COR-L47 (cell line): Measurements from ENCODE around the gene HKDC1.
A peak's percentile ranks its signal among the peaks of the same experiment; 100 is the strongest.

Experiments
- DNase-seq: peaks from one replicate; lab custom pipeline; 2025; lab: John Stamatoyannopoulos, UW

The HKDC1 gene

GRCh38 chr10:69215405-69216171 lies 4.5 kb upstream of the HKDC1 start:
- DNase-seq: no peak

- DNase-seq: no peak
Measured at GRCh38 chr10:69216577-69217118, 3.5 kb upstream of the HKDC1 start.

GRCh38 chr10:69217119-69217754 lies 2.9 kb upstream of the HKDC1 start:
- DNase-seq: no peak

DNA sequence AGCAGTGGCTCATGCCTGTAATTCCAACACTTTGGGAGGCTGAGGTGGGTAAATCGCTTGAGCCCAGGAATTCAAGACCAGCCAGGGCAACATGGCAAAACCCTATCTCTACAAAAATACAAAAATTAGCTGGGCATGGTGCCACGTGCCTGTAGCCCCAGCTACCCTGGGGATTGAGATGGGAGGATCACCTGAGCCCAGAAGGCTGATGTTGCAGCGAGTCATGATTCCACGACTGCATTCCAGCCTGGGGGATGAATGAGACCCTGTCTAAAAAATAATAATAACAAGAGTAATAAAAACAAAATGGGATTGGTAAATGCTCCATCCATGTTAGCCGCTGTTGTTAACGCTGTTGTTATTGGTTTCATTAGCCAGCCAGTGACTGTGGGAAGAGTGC lies 1.3 kb upstream of the HKDC1 start:
- DNase-seq: no peak

DNA sequence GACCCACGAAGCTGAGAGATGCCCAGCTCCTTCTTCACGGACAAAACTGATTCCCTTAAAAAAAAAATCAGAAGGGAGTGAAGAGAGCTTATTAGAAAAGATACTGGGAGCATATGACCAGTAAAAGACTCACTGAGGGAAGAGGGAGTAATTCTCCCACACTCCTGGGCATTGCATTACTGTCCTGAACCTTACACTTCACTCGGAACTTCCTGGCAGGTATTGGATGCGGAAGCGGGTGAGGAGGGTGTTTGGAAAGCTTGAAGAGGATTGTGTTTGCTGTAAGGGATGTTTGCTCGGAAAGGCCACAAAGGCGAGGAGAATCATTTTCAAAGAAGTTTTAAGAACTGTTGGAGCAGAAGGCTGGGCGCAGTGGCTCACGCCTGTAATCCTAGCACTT lies 375 bp downstream of the HKDC1 start:
- no peak for DNase-seq

DNA sequence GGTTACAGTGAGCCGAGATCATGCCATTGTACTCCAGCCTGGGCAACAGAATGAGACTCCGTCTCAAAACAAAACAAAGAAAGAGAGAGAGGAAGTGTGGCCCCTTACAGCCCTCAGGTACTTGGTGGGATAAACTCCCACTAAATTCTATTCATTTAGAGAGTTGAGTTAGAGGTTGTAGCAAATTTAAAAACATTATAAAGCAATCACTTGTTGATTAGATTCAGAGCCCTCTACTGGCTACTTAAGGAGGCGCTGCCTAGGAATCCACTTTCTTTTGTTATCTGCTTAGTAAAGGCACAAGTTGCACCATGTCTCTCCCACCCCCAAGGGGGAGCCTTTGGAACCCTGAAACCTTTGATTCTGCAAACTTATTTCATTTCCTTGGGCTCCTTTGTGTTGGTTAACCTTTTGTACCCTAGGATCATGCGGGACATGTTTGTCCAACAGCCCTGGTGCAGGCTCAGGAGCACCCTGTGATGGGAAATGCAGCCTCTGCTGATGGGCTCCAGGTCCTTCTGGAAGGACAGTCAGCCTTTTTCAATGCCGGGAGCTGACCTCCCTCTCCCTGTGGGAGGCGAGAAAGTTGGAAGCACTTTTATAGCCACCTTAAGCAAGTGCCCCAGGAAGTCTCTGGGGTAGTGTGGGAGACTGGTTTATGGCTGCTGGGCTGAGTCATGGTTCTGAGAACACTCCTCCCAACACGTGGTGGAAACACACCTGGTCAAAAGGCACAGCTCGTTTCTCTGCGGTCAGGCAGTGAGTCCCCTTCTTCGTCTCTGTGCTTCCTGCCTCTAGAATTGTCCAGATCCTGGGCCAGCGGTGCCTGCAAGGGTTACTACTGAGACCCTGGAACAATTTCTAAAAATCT lies 2.3 kb downstream of the HKDC1 start:
- DNase-seq: no peak

- no peak for DNase-seq
Measured at GRCh38 chr10:69223028-69223342, 2.9 kb downstream of the HKDC1 start.

DNA sequence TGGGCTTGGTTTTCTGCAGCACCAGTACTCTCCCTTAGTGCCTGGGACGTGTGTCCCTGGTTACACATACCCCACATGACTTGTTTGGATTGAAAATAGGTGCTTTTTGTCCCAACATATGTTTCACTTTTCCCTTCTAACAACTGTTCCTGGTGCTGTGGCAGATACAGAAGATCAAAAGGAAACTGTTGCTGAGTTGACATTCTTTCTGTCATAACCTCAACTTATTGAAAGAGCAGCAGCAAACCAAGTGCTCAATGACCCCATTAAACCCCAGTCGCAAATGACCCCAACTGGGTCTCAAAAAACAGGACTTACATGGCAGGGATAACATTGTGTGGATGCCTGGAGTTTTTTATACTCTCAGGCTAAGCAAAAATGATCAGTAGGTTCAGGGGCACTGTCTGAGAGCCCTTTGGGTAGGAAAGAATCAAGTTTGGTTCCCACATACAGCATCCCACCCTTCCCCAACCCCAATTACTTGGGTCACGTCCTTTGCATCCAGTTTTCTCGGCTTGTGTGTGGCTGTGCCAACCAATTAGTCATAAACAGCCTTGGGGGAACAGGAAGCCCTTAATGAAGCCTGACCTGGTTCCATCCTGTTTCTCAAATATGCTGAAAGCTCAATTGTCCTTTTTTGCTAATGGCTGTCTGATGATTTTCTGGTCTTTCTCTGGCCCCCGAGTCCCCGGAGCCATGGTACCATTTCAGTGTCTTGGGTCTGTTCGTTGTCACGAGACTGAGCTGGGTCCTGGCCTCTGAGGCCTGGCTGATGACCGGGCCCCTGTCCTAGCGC lies 4.9 kb downstream of the HKDC1 start:
- DNase-seq: no peak

GRCh38 chr10:69225681-69226080 lies 5.5 kb downstream of the HKDC1 start:
- DNase-seq: no peak

GRCh38 chr10:69226919-69227450 lies 6.9 kb downstream of the HKDC1 start:
- no peak for DNase-seq

- no peak for DNase-seq
Measured at GRCh38 chr10:69228151-69228550, 8.0 kb downstream of the HKDC1 start.

DNA sequence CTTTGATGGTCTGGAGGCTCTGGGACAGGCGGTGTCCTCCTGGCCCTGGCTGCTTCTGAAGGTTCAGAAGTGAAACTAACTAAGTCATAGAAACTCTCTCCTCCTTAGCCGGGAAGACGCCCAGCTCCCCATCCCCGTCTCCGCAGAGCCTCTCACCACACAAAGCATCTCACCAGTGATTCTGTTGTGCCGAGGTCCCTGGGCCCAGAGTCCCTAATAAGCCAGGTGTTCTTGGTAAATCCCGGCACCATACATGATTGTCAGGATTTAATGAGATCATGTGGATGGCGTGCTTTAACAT lies 9.4 kb downstream of the HKDC1 start:
- no peak for DNase-seq

GRCh38 chr10:69230128-69230527 lies 10.0 kb downstream of the HKDC1 start:
- no peak for DNase-seq

DNA sequence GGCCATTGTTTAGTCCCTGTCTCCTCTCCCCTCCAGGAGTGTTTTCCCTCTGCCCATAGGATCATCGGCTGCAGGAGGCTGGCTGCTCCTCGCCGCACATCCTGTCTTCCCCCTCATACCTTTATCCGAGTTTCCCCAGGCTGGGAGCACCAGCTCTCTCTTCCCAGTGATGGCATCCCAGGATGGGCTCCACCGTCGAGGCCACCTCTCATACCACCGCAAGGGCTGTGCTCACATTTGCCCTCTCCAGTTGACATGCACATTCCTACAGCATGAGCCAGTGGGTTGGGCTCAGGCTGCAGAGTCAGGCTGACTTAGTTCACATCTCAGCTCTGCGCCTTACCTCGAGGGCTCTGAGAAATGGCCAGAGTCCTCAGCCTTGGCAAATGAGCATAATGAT lies 12.1 kb downstream of the HKDC1 start:
- DNase-seq: no peak

DNA sequence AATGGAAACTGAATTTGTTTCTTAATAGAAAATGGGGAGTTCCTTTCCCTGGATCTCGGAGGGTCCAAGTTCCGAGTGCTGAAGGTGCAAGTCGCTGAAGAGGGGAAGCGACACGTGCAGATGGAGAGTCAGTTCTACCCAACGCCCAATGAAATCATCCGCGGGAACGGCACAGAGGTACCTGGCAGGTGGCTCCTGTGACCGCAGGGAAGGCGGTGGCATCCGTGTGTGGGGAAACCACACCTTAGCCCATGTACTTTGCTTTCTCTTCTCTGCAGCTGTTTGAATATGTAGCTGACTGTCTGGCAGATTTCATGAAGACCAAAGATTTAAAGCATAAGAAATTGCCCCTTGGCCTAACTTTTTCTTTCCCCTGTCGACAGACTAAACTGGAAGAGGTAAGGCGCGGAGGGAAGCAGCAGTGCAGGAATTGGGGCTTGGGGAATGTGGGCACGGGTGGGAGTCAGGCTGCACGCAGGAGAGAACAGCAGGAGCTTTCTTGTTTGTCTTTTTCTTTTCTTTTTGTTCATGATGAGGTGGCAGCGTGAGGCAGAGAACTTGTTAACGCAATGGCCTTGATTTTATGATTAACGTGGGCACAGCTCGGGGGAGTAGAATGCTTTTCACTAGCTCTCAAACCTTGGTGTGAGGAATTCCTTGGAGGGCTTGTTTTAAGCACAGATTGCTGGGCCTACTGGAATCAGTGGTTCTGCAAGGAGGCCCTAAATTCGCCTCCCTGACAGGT lies 12.8 kb downstream of the HKDC1 start:
- no peak for DNase-seq

DNA sequence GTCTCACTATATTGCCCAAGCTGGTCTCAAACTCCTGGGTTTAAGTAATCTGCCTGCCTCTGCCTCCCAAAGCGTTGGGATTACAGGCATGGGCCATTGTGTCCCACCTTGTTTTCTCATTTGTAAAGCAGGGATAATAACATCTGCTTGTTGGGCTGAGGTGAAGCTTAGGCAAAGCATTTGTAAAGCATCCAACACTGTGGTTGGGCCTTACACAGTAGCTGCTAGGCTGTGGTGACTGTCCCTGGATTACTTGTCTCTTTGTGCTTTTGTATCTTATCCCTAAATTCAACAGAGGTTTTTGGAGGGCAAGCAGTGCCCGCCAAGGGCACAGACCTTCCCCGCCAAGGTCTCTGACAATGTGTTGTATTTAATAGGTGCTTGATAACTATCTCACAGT lies 14.3 kb downstream of the HKDC1 start:
- DNase-seq: no peak

DNA sequence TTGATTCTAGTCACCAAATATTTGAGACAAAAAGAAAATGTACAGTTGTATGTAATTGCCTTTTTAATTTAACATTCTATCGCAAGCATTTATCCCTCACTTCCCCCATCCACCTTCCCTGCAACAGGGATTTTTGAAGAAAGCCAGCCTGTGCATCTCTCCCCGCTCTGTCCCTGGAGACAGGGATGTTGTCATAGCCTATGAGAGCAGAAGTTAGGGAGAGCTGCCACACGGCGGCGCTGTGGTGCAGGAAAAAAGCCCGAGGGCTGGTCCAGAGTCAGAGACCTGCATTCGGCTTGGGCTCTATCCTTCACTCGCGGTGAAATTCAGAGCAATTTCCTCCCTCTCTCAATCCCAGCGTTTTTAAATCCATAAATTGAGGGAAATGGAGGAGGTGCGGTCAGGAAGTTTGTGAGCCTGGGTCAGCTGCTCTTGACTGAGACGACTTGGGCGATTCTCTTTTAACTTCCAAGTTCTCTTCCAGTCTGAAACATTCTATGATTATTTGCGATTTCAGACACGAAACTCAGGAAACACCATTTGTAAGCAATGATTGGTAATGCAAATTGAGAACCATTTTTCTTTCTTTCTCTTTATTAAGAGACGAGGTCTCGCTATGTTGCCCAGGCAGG lies 17.5 kb downstream of the HKDC1 start:
- peak; percentile 7 for DNase-seq

DNA sequence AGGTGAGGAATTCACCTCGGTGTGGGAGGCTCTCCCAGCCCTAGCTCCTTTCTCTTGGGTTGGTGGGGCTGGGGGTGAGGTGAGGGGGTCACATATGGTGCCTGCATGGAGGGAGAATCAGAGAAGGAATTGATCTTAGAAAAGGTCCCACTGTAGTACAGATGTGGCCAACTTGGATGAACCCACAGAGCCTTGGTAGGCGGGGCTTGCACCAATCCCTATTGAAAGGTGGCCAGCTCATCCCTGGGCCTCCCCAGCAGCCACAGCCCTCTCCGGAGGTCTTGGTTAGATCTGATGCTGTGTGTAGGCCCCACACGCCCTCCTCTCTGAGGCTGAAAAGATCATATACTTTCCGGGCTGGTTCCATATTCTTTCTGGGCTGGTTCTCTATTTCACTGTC lies 19.0 kb downstream of the HKDC1 start:
- no peak for DNase-seq

- DNase-seq: no peak
Measured at GRCh38 chr10:69239816-69240434, 19.8 kb downstream of the HKDC1 start.

- DNase-seq: no peak
Measured at GRCh38 chr10:69240455-69240854, 20.3 kb downstream of the HKDC1 start.
